ENCODE results near the gene ORC3. TPM values are rescaled to one million over a fixed set of nuclear protein-coding genes. Genes with fewer than 3 reads are reported as not detected.
A peak's percentile ranks its signal among the peaks of the same experiment; 100 is the strongest.
"Not testable (repeated sequence)": the region's sequence is repeated elsewhere in the genome, so short reads cannot be mapped to it uniquely, and the experiment has no call there.

Gene ORC3
- total RNA-seq, 2 experiments from 2014 or later: 31.8 to 34.6 TPM

DNA sequence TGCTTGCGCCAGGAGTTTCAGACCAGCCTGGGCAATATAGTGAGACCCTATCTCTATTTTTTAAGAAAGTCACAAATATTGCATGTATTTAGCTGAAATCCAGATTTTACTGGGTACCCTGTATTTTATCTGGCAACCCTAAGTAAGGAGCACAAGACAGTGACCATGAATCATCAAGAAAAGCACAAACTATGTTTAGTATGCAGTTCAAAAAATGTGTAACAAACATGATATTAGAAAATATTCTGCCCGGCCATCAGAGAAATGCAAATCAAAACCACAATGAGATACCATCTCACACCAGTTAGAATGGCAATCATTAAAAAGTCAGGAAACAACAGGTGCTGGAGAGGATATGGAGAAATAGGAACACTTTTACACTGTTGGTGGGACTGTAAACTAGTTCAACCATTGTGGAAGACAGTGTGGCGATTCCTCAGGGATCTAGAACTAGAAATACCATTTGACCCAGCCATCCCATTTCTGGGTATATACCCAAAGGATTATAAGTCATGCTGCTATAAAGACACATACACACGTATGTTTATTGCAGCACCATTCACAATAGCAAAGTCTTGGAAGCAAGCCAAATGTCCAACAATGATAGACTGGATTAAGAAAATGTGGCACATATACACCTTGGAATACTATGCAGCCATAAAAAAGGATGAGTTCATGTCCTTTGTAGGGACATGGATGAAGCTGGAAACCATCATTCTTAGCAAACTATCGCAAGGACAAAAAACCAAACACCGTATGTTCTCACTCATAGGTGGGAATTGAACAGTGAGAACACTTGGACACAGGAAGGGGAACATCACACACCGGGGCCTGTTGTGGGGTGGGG lies 118.9 kb downstream of the ORC3 start:
- ATAC-seq; CTCF ChIA-PET; H3K36me3 Mint-ChIP-seq; H3K27me3 Mint-ChIP-seq; DNase-seq; H3K9me3 Mint-ChIP-seq (ENCODE audit: low read depth); H3K4me3 Mint-ChIP-seq; H3K27ac Mint-ChIP-seq: not testable (repeated sequence)
- H3K4me1 Mint-ChIP-seq: peaks cover 46% of the 10 kb centered on the region

DNA sequence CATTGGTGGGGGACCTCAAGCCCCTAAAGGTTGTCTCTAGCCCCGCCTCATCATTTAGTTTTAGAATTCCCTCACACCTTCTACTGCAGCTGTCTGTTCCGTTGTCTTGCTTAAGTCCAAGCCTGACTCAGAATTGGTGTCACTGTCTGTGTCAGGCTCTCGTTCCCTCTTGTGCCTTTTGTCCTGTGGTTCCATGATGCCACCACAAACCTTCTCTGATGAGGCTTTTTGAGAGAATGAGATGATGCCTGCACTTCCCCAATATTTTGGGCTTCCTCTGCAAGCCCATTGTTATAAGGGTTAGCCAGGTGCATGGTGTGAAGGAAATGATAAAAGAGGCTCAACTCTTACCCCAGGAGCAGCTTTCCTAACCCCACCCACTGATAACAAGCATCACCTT lies 120.2 kb downstream of the ORC3 start:
- peak; percentile 61 for DNase-seq
- H3K36me3 Mint-ChIP-seq: no peaks in the 10 kb centered on the region
- ATAC-seq: peak; percentile 11
- peaks cover 46% of the 10 kb centered on the region for H3K4me1 Mint-ChIP-seq
- no peaks in the 10 kb centered on the region for H3K9me3 Mint-ChIP-seq (ENCODE audit: low read depth)
- no peak overlapping the region for H3K27ac Mint-ChIP-seq
- no peak overlapping the region for H3K4me3 Mint-ChIP-seq
- H3K27me3 Mint-ChIP-seq: no peaks in the 10 kb centered on the region
- CTCF ChIA-PET: interaction anchor here (1.7 kb wide), 1 partner anchor 32 kb away, joined by 3 read pairs; no protein-coding TSS in a partner anchor

DNA sequence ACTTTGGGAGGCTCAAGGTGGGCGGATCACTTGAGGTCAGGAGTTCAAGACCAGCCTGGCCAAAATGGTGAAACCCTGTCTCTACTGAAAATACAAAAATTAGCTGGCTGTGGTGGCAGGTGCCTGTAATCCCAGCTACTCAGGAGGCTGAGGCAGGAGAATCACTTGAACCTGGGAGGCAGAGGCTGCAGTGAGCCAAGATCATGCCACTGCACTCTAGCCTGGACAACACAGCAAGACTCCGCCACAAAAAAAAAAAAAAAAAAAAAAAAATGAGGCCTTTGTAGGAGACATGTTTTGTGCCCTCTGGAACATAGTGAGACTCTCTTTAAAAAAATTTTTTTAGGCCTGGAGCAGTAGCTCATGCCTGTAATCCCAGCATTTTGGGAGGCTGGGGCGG lies 122.8 kb downstream of the ORC3 start:
- H3K9me3 Mint-ChIP-seq (ENCODE audit: low read depth); H3K36me3 Mint-ChIP-seq; H3K27me3 Mint-ChIP-seq; H3K27ac Mint-ChIP-seq; ATAC-seq; DNase-seq; H3K4me3 Mint-ChIP-seq: not testable (repeated sequence)
- H3K4me1 Mint-ChIP-seq: peaks cover 33% of the 10 kb centered on the region
- CTCF ChIA-PET: interaction anchor here (0.7 to 1.3 kb wide), 2 partner anchors 11 to 13 kb away, joined by 3 read pairs; no protein-coding TSS in a partner anchor

DNA sequence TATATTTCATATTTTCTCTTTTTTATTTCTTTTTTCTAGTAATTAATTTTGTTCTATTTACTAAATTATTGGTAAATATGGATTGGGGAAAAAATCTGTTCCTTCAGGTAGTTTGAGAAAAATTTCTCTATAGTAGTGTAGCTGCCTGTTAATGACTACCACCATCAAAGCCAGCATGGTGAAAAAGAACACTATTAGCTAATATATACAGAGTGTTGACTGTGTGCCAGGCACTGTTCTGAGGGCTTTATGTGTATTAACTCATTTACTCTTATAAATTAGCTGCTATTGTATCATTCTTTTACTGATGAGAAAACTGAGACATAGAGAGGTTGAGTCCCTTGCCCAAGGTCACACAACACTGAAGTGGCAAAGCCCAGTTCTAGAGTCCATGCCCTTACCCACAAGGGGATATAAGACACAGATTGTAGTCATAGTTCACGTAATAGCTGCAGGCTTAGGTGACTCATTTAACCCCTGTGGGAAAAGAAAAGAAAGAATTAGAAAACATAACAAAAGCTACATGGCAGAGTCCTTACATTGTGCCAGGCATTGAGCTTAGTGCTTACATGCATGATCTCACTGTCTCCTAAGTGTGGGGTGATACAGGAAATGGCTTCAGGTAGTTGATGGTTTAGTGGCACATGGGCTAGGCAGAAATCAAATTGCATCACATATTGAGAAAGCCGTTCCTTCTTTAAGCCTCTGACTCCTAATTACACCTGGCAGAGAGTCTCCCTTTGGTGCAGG lies 124.3 kb downstream of the ORC3 start:
- ATAC-seq: peak; percentile 71
- Mint-ChIP-seq H3K4me3 (no peak overlapping the region), H3K27me3 (no peaks in the 10 kb centered on the region), H3K4me1 (peaks cover 49% of the 10 kb centered on the region), H3K36me3 (no peaks in the 10 kb centered on the region), H3K27ac (peak overlapping the region; percentile 81), H3K9me3 (ENCODE audit: low read depth) (no peaks in the 10 kb centered on the region)
- CTCF ChIA-PET: interaction anchor here (0.9 to 2.1 kb wide), 6 partner anchors 9 to 43 kb away, joined by 3 to 8 read pairs (median 6); partner anchors contain the start of gene AKIRIN2
- peak; percentile 55 for DNase-seq

Other genes with a start within 250 kb of the ORC3 start
- 1 to 10 TPM; 1.7 to 1.8 TPM for gene C6orf163, start 245.3 kb upstream of the ORC3 start, total RNA-seq
- gene CFAP206, start 182.2 kb upstream of the ORC3 start, total RNA-seq: not detected
- gene SLC35A1, start 117.2 kb upstream of the ORC3 start, total RNA-seq: 10 to 100 TPM; 12.0 to 12.2 TPM
- 10 to 100 TPM; 22.1 to 22.7 TPM for gene RARS2, start 148 bp upstream of the ORC3 start, total RNA-seq
- gene AKIRIN2, start 112.1 kb downstream of the ORC3 start, total RNA-seq: 10 to 100 TPM; 57.3 to 64.4 TPM